ENCODE results near the gene RELT. TPM values are rescaled to one million over a fixed set of nuclear protein-coding genes. Genes with fewer than 3 reads are reported as not detected.

RELT gene
- total RNA-seq, 1 experiment from 2014 or later: 13.8 TPM

DNA sequence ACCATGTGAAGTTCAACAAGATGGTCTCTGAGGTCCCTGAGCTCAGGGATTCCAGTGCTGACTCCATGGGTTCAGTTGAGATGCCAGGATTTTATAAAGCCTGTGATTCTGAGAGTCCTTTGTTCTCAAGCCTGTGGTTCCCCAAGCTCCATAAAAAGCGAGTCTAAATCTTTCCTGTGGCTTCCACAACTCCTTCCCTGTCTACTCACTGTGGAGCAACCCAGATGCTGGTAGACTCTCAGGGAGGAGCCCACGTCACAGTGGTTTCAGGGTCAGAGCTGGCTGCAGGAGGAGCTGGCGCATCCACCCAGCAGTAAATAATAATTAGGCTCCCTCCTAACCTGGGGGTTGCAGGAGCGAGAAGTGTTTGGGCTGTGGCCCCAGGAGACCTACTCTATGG, 2.0 kb upstream of the RELT start:
- no peak overlapping the region for H3K9ac ChIP-seq (ENCODE audit: low read length)
- H3K27me3 ChIP-seq (ENCODE audit: insufficient read depth, low read length): no peaks in the 10 kb centered on the region
- H3K9me2 ChIP-seq (ENCODE audit: insufficient read depth): no peaks in the 10 kb centered on the region
- no peak overlapping the region for H3K4me2 ChIP-seq (ENCODE audit: low read length)
- RAD21 ChIA-PET (ENCODE audit: low non-redundant PET in 1 of 2, low total read pairs in 2 of 2, uncharacterized antibody in 2 of 2, unreplicated experiment in 2 of 2): no interaction called here
- no peaks in the 10 kb centered on the region for H3K9me3 ChIP-seq (ENCODE audit: control insufficient read depth in 1 of 2, insufficient read depth in 1 of 2, low read depth in 1 of 2, low read length in 2 of 2)
- peaks cover 29% of the 10 kb centered on the region for H3K79me2 ChIP-seq (ENCODE audit: insufficient read depth, low read length)
- BruUV-seq (replicated peaks): no TSS peak
- DNase-seq (ENCODE audit: low read depth, low spot score) (no peak), ATAC-seq (no peak)
- no peak overlapping the region for H3K27ac ChIP-seq (ENCODE audit: low read depth, low read length)
- POLR2A ChIA-PET: no interaction called here
- H3K4me1 ChIP-seq (ENCODE audit: control insufficient read depth in 1 of 2, insufficient read depth in 2 of 2, low read length in 2 of 2): peaks cover 6 to 27% of the 10 kb centered on the region in 2 experiments; a peak in 3 of 4 replicates
- H3K36me3 ChIP-seq (ENCODE audit: control insufficient read depth in 1 of 2, insufficient read depth in 2 of 2, low read length in 2 of 2): peaks cover 0 to 7% of the 10 kb centered on the region in 2 experiments; a peak in 1 of 4 replicates
- CTCF ChIA-PET: interaction anchor here (0.8 to 1.5 kb wide), 2 partner anchors 14 to 23 kb away, joined by 4 to 5 read pairs; no protein-coding TSS in a partner anchor
- intact Hi-C loops (cut with micrococcal nuclease): no loop called here
- H2AFZ ChIP-seq (ENCODE audit: low read depth, low read length, poor library complexity, severe bottlenecking): no peak overlapping the region
- H4K20me1 ChIP-seq (ENCODE audit: insufficient read depth): no peaks in the 10 kb centered on the region; the same call in 1 of the 2 replicates
- no peak overlapping the region for H3K4me3 ChIP-seq (replicated peaks in 1 of 2; ENCODE audit: low read depth in 1 of 2, low read length in 2 of 2)
- no peak for TF ChIP-seq ELF1 (IDR thresholded peaks at IDR 0.05; ENCODE audit: borderline replicate concordance, low read depth)
- no peak for TF ChIP-seq EZH2 (IDR thresholded peaks at IDR 0.05)
- TF ChIP-seq CBX3 (IDR thresholded peaks at IDR 0.05; ENCODE audit: low read depth): no peak
- TF ChIP-seq, protein P1, sequence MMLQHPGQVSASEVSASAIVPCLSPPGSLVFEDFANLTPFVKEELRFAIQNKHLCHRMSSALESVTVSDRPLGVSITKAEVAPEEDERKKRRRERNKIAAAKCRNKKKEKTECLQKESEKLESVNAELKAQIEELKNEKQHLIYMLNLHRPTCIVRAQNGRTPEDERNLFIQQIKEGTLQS (IDR thresholded peaks at IDR 0.05): no peak
- TF ChIP-seq ZNF274 (IDR thresholded peaks at IDR 0.05; ENCODE audit: low read depth, low read length): no peak
- TF ChIP-seq RAD21 (IDR thresholded peaks at IDR 0.05; ENCODE audit: low read depth): no peak
- no peak for TF ChIP-seq FOSL1 (IDR thresholded peaks at IDR 0.05; ENCODE audit: low read depth)
- TF ChIP-seq, protein P2, sequence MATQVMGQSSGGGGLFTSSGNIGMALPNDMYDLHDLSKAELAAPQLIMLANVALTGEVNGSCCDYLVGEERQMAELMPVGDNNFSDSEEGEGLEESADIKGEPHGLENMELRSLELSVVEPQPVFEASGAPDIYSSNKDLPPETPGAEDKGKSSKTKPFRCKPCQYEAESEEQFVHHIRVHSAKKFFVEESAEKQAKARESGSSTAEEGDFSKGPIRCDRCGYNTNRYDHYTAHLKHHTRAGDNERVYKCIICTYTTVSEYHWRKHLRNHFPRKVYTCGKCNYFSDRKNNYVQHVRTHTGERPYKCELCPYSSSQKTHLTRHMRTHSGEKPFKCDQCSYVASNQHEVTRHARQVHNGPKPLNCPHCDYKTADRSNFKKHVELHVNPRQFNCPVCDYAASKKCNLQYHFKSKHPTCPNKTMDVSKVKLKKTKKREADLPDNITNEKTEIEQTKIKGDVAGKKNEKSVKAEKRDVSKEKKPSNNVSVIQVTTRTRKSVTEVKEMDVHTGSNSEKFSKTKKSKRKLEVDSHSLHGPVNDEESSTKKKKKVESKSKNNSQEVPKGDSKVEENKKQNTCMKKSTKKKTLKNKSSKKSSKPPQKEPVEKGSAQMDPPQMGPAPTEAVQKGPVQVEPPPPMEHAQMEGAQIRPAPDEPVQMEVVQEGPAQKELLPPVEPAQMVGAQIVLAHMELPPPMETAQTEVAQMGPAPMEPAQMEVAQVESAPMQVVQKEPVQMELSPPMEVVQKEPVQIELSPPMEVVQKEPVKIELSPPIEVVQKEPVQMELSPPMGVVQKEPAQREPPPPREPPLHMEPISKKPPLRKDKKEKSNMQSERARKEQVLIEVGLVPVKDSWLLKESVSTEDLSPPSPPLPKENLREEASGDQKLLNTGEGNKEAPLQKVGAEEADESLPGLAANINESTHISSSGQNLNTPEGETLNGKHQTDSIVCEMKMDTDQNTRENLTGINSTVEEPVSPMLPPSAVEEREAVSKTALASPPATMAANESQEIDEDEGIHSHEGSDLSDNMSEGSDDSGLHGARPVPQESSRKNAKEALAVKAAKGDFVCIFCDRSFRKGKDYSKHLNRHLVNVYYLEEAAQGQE (IDR thresholded peaks at IDR 0.05; ENCODE audit: low read depth): no peak
- TF ChIP-seq SIN3A (IDR thresholded peaks at IDR 0.05; ENCODE audit: low read depth): no peak
